8988T (cell line): ENCODE results near the gene TFPI2.

Experiments
- DNase-seq: peaks from one replicate; pipeline ENCODE4 v3.0.0; 2011

The TFPI2 gene

DNA sequence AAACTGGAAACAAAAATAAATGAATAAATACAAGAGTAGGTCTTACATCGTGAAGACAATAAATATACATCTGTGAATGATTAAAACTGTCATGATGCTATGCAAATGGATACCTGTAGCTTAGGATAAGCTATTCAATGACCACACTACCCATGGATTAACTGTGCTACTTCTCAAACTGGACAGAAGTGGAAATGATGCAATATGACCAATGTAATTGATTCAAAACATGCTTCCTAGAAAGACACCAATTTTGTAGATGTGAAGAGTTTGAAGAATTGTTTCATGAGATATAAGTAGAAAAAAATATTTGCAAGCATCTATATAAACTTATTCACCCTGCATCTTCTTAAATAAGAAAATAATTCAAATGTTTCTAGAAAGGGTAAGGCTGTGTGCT, 36.1 kb downstream of the TFPI2 start:
- DNase-seq, result no peak

DNA sequence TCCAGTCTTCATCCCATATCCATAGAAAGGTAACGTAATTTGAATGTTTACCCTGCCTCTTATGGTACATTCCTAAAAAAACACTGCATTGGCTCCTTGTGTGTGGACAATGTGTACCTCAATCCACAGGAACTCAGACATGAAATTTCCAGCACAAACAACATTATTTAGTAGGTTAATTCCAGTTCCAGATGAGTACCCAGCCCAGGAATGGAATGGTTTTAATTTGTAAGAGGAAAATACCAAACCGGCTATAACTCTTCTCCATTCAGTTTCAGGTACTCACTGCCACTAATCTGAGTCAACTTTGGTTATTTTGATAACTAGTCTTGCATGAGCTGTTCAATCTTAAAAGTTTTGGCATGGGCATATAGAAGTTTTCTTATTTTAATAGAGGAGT, 39.0 kb downstream of the TFPI2 start:
- DNase-seq, result no peak

DNA sequence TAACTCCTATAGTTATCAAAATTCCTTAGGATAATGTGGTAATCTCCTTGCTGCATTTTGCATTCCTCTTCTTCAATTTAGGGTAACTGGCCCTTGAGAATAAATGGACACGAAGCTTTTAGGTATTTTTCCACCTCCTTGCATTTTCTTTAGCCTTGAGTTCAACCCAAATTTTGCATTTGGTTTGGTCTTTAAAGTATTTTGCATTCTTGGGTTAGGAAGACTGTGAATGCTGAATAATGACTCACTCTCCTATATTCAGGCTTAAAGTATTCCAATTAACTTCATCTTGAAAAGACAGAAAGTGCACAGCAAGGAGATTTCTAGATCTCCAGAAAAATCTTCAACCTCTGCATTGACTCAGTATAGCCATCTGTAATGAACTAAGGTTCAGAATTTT, 47.3 kb downstream of the TFPI2 start:
- no peak for DNase-seq

DNA sequence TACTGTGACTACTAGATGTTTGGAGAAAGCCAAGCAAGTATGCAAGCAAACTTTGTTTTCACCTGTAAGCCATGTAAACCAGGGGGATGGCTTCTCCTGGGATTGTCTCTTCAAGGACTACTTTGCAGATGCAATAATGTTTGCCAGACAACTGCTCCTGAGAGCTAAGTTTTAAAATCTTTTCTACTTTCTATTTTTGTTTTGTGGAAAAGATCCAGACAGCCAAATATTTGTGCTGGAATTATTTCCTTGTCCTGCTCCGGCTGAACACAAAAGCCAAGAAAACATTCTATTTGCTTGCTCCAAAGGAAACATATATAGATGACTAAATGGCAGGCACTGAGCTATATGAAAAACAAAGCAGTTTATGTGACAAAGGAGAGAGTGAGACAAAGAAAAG, 51.6 kb downstream of the TFPI2 start:
- DNase-seq, result no peak

DNA sequence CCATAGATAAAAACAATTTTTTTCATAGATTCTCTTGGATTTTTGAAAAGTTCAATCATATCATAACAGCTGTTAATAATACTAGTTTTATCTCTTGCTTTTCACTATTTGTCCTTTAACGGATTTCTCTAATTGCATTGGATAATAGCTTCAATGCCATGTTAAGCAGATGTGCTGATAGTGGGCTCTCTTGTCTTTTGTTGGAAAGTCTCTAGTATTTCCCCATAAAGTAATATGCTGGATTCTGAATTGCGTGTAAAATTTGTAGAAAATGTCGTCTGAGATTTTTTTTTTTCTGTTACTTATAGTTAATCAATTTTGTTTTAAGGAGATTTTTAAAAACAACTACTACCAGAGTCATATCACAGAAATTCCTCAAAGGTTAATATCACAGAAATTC, 53.3 kb downstream of the TFPI2 start:
- no peak for DNase-seq

DNA sequence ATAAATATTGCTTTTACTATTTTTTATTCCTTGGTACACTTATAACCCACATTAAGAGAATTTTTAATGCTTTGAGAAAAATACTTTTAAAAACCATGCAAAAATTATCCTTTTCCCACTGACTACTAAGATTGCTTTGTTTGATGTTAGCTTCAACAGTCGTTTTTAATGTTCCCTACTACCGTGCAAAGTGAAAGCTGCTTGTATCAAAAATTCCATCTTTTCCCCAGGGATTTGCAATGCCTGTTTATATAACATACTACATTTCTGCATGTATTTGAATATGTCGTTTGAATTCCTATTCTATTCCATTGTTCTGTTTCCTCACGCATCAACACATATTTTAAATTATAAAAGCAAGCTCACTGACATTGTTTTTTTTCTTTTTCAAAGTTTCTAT, 54.4 kb downstream of the TFPI2 start:
- no peak for DNase-seq

DNA sequence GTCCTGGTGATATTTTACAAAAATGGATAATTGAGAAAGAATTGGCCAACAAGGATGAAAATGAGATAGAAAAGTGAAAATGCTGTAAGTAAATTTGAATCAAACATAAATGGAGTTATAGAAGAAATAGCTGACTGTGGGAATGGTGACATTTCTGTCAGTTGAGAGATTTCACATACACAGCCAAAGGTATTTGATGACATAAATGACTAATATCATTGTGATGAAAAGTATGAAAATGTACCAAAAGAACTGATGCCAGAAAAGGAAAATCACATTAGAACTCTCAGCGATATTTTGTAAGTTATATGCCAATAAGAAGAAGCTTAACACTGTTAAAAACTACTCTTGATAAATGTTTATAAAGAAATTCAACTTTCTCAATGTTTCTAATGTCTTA, 54.9 kb downstream of the TFPI2 start:
- no peak for DNase-seq
